Measurements from ENCODE around the gene ALOX5. TPM values are rescaled to one million over a fixed set of nuclear protein-coding genes. Genes with fewer than 3 reads are reported as not detected.
A peak's percentile ranks its signal among the peaks of the same experiment; 100 is the strongest.

The ALOX5 gene
- total and polyA plus RNA-seq, 4 donors: 3.2 to 62.5 (median 16.0) TPM

DNA sequence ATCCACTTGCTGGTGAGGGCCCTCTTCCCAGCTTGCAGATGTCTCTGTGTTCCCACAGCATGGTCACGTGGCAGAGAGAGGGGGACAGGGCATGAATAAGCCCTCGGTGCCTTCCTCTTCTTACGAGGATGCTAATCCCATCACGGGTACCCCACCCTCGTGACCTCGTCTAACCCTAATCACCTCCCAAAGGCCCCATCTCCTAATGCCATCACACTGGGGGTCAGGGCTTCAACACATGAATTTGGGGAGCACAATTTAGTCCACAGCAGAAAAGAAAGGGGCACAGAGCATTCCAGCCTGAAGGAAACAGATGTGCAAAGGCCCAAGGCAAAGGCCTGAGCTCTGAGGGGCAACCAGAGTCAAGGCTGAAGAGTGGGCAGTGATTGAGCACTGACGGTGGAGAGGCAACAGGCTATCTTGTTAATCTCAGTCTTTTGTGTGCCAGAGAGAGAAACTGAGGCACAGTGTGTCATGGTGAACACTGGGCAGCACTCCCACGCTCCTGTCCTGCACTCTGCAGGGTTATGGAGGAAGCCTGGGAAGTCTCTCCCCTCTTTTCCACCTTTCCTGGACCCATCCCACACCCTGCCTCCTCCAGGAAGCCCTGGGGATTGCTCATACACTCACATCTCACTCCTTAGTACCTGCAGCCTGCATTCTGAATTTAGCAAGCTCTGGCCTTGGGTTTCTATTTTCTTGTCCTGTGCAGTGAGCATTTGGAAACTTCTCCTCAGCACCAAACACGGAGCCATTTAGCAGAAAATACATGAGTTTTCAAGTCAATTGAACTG, 49.0 kb downstream of the ALOX5 start:
- intact Hi-C loops (cut with DNase I): no loop called here
- DNase-seq: no peak
- H3K4me1 ChIP-seq (ENCODE audit: control insufficient read depth in 1 of 2, insufficient read depth in 2 of 2, low read length in 2 of 2): no peaks in the 10 kb centered on the region

DNA sequence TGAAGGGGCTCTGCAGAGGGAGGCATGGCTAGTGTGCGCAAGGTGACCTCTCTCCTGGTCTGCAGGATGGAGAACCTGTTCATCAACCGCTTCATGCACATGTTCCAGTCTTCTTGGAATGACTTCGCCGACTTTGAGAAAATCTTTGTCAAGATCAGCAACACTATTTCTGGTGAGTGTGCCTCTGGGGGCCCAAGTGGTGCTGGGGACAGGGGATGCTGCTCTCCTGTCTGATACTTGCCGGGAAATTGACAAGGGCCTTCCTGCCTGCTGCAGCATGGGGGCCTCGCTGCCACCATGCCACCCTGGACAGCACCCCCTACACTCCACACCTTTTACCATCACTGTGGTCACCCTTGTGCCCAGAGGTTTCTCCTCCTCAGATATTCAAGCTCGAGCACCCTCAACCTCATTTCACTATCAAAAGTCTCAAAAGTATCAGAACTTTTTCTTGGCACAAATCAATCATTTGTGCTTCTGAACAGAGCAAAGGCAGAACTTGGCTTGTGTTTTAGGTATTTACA, 50.0 kb downstream of the ALOX5 start:
- ATAC-seq (ENCODE audit: low FRiP score) (no peak), DNase-seq (no peak)
- H3K27ac ChIP-seq (ENCODE audit: low read depth in 1 of 2, low read length in 2 of 2): no peak overlapping the region
- no peaks in the 10 kb centered on the region for H3K9me3 ChIP-seq (ENCODE audit: control insufficient read depth, low read length)
- H3K4me1 ChIP-seq (ENCODE audit: control insufficient read depth in 1 of 2, insufficient read depth in 2 of 2, low read length in 2 of 2): no peaks in the 10 kb centered on the region
- 90 to 92% methylated on average over 7 of the region's 7 CpGs for WGBS, 2 donors
- intact Hi-C loops (cut with DNase I): no loop called here
- H3K4me3 ChIP-seq (ENCODE audit: low read length in 2 of 2): no peak overlapping the region
- H3K27me3 ChIP-seq (ENCODE audit: control insufficient read depth in 1 of 2, insufficient read depth in 2 of 2, low read length in 1 of 2): no peaks in the 10 kb centered on the region
- no peaks in the 10 kb centered on the region for H3K36me3 ChIP-seq (ENCODE audit: control insufficient read depth in 1 of 2, insufficient read depth in 2 of 2, low read length in 1 of 2)

More for the DNA sequence above, 49.0 kb downstream of the ALOX5 start:
- Histone ChIP-seq H3K27ac (ENCODE audit: low read depth in 1 of 2, low read length in 2 of 2) (no peak overlapping the region), H3K9me3 (ENCODE audit: control insufficient read depth, low read length) (no peaks in the 10 kb centered on the region), H3K27me3 (ENCODE audit: control insufficient read depth in 1 of 2, insufficient read depth in 2 of 2, low read length in 1 of 2) (no peaks in the 10 kb centered on the region), H3K4me3 (ENCODE audit: low read length in 2 of 2) (no peak overlapping the region), H3K36me3 (ENCODE audit: control insufficient read depth in 1 of 2, insufficient read depth in 2 of 2, low read length in 1 of 2) (no peaks in the 10 kb centered on the region)
- ATAC-seq (ENCODE audit: low FRiP score): no peak
- WGBS, 2 donors: 92 to 98% methylated on average over 9 of the region's 9 CpGs

DNA sequence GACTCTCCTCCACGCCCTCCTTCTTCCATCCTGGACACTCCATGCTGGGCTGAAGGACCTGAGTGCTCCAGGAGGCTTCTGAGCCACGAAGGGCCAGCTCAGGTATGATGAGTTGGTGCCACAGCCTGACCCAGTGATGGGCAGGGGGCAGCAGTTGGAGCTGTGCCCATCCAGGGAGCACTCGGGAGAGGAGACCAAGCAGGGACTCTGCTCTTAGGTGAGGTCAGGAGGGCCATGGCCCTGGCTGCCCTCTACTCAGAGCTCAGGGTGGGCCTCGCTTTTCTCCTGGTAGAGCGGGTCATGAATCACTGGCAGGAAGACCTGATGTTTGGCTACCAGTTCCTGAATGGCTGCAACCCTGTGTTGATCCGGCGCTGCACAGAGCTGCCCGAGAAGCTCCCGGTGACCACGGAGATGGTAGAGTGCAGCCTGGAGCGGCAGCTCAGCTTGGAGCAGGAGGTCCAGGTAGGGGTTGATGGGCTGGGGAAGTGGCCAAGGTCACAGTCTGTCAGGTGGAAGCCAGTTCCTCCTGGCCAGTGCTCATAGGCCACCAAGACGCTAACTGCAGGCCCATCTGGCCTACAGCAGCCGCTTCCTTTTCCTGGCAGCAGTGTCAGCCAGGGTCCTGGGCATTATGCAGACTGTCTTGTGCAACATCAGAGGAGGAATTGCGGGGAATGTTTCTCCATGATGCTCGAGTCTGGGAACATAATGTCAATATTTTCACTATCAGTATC, 50.8 kb downstream of the ALOX5 start:
- Histone ChIP-seq H3K4me1 (ENCODE audit: control insufficient read depth in 1 of 2, insufficient read depth in 2 of 2, low read length in 2 of 2) (no peaks in the 10 kb centered on the region), H3K9me3 (ENCODE audit: control insufficient read depth, low read length) (no peaks in the 10 kb centered on the region), H3K36me3 (ENCODE audit: control insufficient read depth in 1 of 2, insufficient read depth in 2 of 2, low read length in 1 of 2) (no peaks in the 10 kb centered on the region), H3K27me3 (ENCODE audit: control insufficient read depth in 1 of 2, insufficient read depth in 2 of 2, low read length in 1 of 2) (no peaks in the 10 kb centered on the region), H3K4me3 (ENCODE audit: low read length in 2 of 2) (no peak overlapping the region), H3K27ac (ENCODE audit: low read depth in 1 of 2, low read length in 2 of 2) (no peak overlapping the region)
- WGBS, 2 donors: 85 to 87% methylated on average over 15 of the region's 15 CpGs
- intact Hi-C loops (cut with DNase I): no loop called here
- no peak for ATAC-seq (ENCODE audit: low FRiP score)
- peak in 1 of 2 donors; percentile 71 for DNase-seq

DNA sequence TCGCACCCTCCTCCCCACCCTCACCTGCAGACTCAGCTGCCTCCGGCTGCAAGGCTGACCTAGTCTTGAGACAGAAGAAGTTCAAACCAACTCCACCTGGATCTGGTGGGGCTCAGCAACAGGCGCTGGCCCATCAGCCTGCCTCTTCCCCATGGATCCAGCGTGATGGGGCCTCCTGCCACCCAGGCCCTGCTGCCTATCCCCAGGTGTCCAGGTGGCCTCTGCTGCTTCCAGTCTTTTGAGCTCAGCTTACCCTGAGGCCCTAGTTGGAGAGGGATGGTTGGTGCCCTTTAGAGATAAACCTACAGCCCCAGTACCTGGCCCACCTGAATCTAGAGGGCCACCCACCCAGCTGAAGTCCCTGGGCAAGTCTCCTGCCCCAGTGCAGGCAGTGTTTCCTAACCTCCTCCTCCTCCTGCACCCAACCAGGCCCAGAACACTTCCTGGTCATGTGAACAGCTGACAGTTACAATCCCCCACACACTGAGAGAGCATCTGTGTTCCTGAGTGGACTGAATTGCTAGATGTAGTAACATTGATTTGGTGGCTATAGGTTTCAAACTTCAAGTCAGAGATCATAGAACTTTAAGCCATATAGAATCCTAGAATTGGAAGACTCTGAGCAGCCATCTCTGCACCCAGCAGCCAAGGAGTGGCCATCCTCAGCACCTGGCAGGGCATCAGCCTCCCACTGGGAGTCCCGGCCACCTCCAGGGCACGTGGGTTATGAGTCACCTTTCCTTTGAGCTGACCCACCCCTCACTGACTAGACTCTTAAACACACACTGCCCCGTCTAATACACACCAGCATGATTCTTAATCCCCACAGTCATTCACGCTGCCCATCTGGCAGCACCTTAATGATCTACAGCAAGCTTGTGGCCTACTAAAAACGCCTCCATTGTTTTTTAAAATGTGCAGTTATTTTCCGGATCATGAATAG, 51.9 kb downstream of the ALOX5 start:
- Histone ChIP-seq H3K4me3 (ENCODE audit: low read length in 2 of 2) (no peak overlapping the region), H3K27ac (ENCODE audit: low read depth in 1 of 2, low read length in 2 of 2) (no peak overlapping the region), H3K4me1 (ENCODE audit: control insufficient read depth in 1 of 2, insufficient read depth in 2 of 2, low read length in 2 of 2) (no peaks in the 10 kb centered on the region), H3K27me3 (ENCODE audit: control insufficient read depth in 1 of 2, insufficient read depth in 2 of 2, low read length in 1 of 2) (no peaks in the 10 kb centered on the region), H3K9me3 (ENCODE audit: control insufficient read depth, low read length) (no peaks in the 10 kb centered on the region), H3K36me3 (ENCODE audit: control insufficient read depth in 1 of 2, insufficient read depth in 2 of 2, low read length in 1 of 2) (no peaks in the 10 kb centered on the region)
- ATAC-seq (ENCODE audit: low FRiP score) (no peak), DNase-seq (no peak)
- intact Hi-C loops (cut with DNase I): no loop called here
- 87 to 94% methylated on average over 10 of the region's 10 CpGs for WGBS, 2 donors

DNA sequence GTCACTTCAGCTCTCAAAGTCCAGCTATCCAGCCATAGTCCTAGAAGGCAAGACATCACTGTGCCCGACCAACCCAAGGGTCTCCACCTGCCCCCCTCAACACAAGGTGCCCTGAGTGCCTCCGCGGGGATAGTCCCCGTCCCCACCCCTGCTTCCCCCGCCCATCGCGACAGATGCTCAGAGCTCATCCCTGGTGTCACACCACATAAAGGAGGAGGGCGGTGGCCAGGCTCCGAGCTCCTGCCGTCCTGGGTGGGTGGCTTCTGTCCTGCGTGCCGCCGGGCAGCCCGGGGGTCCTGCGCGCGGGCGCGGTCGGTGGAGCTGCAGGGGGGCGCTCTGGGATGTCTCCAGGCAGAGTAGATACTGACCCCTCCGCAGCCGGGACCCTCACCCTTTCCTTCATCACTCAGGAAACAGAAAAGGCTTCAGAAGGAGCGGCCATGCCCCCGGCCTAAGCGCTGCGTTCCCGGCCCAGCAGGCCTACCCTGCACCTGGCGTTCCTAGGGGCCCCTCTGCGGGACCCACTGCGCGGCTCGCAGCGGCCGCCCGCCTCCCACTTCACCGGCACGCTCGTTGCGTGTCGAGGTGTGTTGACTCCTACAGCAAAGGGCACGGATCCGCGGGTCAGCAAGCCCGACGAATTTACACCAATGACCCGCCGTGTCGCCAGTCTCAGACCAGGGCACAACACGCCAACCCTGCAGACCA, 53.4 kb downstream of the ALOX5 start:
- Histone ChIP-seq H3K9me3 (ENCODE audit: control insufficient read depth, low read length) (no peaks in the 10 kb centered on the region), H3K27me3 (ENCODE audit: control insufficient read depth in 1 of 2, insufficient read depth in 2 of 2, low read length in 1 of 2) (no peaks in the 10 kb centered on the region), H3K4me1 (ENCODE audit: control insufficient read depth in 1 of 2, insufficient read depth in 2 of 2, low read length in 2 of 2) (no peaks in the 10 kb centered on the region), H3K36me3 (ENCODE audit: control insufficient read depth in 1 of 2, insufficient read depth in 2 of 2, low read length in 1 of 2) (no peaks in the 10 kb centered on the region), H3K4me3 (ENCODE audit: low read length in 2 of 2) (no peak overlapping the region), H3K27ac (ENCODE audit: low read depth in 1 of 2, low read length in 2 of 2) (no peak overlapping the region)
- no peak for DNase-seq
- 26 to 30% methylated on average over 50 of the region's 50 CpGs for WGBS, 2 donors
- ATAC-seq (ENCODE audit: low FRiP score): no peak
- intact Hi-C loops (cut with DNase I): no loop called here

DNA sequence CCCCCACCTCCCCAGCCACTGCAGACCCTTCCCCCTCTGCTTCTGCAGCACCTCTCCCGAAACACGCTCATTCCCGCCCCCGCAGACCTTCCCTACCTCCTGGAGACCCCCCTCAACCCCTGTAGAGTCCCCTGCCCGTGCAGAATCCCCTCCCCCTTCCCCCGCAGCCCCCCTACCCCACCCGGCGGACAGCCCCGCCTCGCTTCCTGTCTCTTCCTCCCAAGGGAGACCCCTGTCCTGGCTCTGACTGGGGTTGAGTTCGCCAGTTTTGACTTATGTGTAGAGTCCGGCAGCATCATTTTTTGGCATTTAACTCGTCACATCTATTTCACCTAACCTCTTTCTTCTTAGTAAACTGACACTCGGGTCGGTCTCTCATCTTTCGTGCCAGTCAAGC, 54.0 kb downstream of the ALOX5 start:
- no peak overlapping the region for H3K4me3 ChIP-seq (ENCODE audit: low read length in 2 of 2)
- intact Hi-C loops (cut with DNase I): no loop called here
- no peak for ATAC-seq (ENCODE audit: low FRiP score)
- no peaks in the 10 kb centered on the region for H3K36me3 ChIP-seq (ENCODE audit: control insufficient read depth in 1 of 2, insufficient read depth in 2 of 2, low read length in 1 of 2)
- no peaks in the 10 kb centered on the region for H3K27me3 ChIP-seq (ENCODE audit: control insufficient read depth in 1 of 2, insufficient read depth in 2 of 2, low read length in 1 of 2)
- no peaks in the 10 kb centered on the region for H3K9me3 ChIP-seq (ENCODE audit: control insufficient read depth, low read length)
- no peak for DNase-seq
- no peak overlapping the region for H3K27ac ChIP-seq (ENCODE audit: low read depth in 1 of 2, low read length in 2 of 2)
- no peaks in the 10 kb centered on the region for H3K4me1 ChIP-seq (ENCODE audit: control insufficient read depth in 1 of 2, insufficient read depth in 2 of 2, low read length in 2 of 2)
- 15 to 23% methylated on average over 16 of the region's 16 CpGs for WGBS, 2 donors

DNA sequence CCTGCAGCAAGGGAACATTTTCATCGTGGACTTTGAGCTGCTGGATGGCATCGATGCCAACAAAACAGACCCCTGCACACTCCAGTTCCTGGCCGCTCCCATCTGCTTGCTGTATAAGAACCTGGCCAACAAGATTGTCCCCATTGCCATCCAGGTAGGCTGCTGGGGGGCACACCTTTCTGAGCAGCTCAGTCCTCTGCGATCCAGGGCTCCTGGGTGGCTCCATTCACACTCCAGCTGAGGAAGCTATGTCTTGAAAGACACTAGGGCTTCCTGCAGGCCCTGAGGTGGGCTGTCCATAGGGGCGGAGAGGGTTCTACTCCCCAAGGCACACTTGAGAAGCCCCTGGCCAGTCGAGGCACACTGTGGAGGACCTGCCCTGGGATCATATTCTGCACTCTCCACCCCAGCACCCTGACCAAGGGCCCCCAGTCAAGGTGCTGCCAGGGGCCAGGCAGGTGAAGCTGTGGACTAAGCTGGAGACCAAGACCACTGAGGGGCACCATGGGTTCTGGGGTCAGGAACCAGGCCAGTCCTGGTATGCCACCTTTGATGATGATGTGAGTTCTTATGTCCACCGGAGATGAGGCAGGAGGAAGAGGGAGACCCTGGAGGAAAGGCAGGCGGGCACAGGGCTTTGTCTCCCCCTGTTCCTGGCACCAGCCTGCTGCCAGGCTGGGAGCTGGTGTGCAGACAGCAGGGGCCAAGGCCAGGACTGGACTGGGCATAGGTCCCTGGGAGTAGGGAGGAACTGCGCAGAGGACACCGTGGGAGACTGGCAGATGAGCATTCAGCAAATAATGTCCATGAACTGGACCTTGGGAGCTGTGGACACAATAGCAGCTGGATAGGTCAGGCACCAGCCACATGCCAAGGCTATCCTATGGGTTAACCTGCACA, 54.8 kb downstream of the ALOX5 start:
- intact Hi-C loops (cut with DNase I): no loop called here
- H3K27ac ChIP-seq (ENCODE audit: low read depth in 1 of 2, low read length in 2 of 2): no peak overlapping the region
- no peaks in the 10 kb centered on the region for H3K36me3 ChIP-seq (ENCODE audit: control insufficient read depth in 1 of 2, insufficient read depth in 2 of 2, low read length in 1 of 2)
- ATAC-seq (ENCODE audit: low FRiP score) (no peak), DNase-seq (no peak)
- 85 to 87% methylated on average over 10 of the region's 10 CpGs for WGBS, 2 donors
- H3K4me3 ChIP-seq (ENCODE audit: low read length in 2 of 2): no peak overlapping the region
- no peaks in the 10 kb centered on the region for H3K9me3 ChIP-seq (ENCODE audit: control insufficient read depth, low read length)
- no peaks in the 10 kb centered on the region for H3K27me3 ChIP-seq (ENCODE audit: control insufficient read depth in 1 of 2, insufficient read depth in 2 of 2, low read length in 1 of 2)
- H3K4me1 ChIP-seq (ENCODE audit: control insufficient read depth in 1 of 2, insufficient read depth in 2 of 2, low read length in 2 of 2): no peaks in the 10 kb centered on the region
